Stimulated activated naive CD8-positive, alpha-beta T cell treated with anti-CD3 and anti-CD28 coated beads, Interleukin-15, amount 100 ng/mL, for 72 hours (primary cell): ENCODE results near the gene MPG.

Experiments used
- ATAC-seq: fragments of 150-1000 bp; cut with Tn5 transposase; 2 replicates; pipeline ENCODE4 v1.10.0; 2021; ENCODE audit warnings: mild to moderate bottlenecking, moderate library complexity
- DNase-seq, 2 donors: peaks; one replicate each; pipeline ENCODE4 v3.0.0; 2021 to 2022
- H3K27ac Mint-ChIP-seq, 2 donors: one replicate each; pipeline ENCODE4 v1.8.0; 2022; ENCODE audit warnings: mild to moderate bottlenecking in 2 of 2, mixed read lengths in 2 of 2, moderate library complexity in 2 of 2
- H3K27me3 Mint-ChIP-seq: one replicate; pipeline ENCODE4 v1.8.0; 2022; ENCODE audit warnings: mixed read lengths
- H3K4me1 Mint-ChIP-seq: one replicate; pipeline ENCODE4 v1.8.0; 2022; ENCODE audit warnings: mild to moderate bottlenecking, mixed read lengths
- H3K4me3 Mint-ChIP-seq, 2 donors: one replicate each; pipeline ENCODE4 v1.8.0; 2022; ENCODE audit warnings: mild to moderate bottlenecking in 2 of 2, mixed read lengths in 2 of 2, moderate library complexity in 1 of 2
- H3K9me3 Mint-ChIP-seq, 2 donors: one replicate each; pipeline ENCODE4 v1.8.0; 2022; ENCODE audit warnings: mixed read lengths in 2 of 2

MPG gene

DNA sequence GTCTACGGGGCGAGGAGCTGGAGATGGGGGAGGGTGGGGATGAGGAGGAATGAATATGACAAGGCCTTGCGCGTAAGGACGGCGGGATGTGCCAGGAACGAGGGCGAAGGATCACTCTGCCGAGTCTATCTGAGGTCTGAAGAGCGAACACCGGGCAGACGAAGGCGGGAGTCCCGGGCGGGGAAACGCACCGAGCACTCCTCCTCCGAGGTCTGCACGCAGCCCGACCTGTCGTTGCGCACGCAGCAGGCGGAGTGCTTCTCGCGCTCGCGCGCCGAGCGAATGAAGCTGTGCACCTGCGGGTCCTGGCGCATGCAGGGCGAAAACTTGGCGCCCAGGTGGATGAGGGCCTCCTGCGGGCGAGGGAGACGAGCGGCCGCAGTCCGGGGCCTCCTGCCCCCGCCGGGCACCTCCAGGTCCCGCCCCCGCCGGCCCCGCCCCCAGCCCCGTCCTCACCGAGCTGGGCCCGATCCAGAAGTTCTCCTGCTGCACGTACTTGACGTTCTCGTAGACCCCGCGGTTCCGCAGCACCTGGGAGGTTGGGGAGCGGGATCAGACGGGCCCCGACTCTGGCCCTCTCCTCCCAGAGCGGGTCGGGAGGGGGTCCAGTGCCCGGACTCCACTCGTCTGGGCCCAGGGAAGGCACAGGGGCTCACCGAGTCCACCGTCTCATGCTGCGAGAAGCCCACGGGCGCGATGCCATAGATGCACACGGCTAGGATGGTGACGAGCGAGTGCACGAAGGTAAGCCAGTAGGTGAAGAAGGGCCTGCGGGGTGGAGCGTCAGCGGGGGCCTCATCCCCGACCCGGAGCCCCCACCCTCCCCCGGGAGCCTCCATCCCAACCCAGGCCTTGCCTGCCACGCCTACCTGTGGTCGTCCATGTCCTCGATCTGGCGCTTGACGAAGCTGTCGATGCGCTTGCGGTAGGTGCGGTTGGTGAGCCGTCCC is 16.8 kb upstream of the MPG start:
- Mint-ChIP-seq H3K27me3 (no peaks in the 10 kb centered on the region), H3K4me3 (no peak overlapping the region), H3K9me3 (no peaks in the 10 kb centered on the region), H3K27ac (no peak overlapping the region), H3K4me1 (peaks cover 8% of the 10 kb centered on the region)
- DNase-seq = no peak
- ATAC-seq = no peak

GRCh38 chr16:61879-62281 is 16.1 kb upstream of the MPG start:
- H3K9me3 Mint-ChIP-seq = no peaks in the 10 kb centered on the region
- ATAC-seq = no peak
- no peak for DNase-seq
- peaks cover 4% of the 10 kb centered on the region for H3K27me3 Mint-ChIP-seq
- no peak overlapping the region for H3K27ac Mint-ChIP-seq
- H3K4me1 Mint-ChIP-seq = peaks cover 8% of the 10 kb centered on the region
- H3K4me3 Mint-ChIP-seq = no peak overlapping the region

DNA sequence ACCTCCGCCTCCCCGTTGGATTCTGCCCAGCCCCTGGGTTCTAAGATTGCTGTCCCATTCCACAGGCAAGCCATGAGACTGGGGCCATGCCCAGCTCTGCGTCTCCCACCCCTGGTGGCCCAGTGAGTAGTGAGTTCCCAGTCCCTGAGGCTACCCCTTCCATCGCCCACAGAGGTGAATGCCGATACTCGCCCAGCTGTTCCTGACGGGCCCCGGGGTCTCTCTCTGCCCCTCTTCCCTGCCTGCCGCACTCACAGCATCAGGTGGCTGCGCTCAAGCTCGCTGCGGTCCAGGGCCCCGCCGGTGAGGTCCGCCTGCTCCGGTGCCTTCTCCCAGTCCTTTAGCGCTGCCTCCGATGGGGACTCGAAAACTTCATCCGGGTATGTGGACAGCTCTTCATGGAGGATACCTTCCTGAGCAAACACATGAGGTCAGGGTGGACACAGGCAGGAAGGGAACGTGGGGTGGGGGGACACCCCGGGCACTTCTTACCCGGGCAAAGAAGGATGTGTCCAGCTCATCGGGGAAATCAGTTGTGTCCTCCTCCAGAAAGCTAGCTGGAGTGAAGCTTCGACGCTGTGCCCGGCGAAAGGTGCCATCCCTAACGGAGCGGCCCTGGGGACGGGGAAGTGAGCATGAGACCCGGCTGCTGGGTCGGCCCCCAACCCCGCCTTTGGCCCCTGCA is 15.6 kb upstream of the MPG start:
- Mint-ChIP-seq H3K9me3 (no peaks in the 10 kb centered on the region), H3K4me1 (peaks cover 8% of the 10 kb centered on the region), H3K4me3 (no peak overlapping the region), H3K27me3 (peaks cover 9% of the 10 kb centered on the region), H3K27ac (no peak overlapping the region)
- DNase-seq (no peak), ATAC-seq (no peak)

GRCh38 chr16:62968-63391 is 15.0 kb upstream of the MPG start:
- Mint-ChIP-seq H3K27me3 (peaks cover 15% of the 10 kb centered on the region), H3K4me1 (peaks cover 8% of the 10 kb centered on the region), H3K9me3 (no peaks in the 10 kb centered on the region), H3K27ac (no peak overlapping the region), H3K4me3 (no peak overlapping the region)
- DNase-seq (no peak), ATAC-seq (no peak)

GRCh38 chr16:63466-63865 is 14.6 kb upstream of the MPG start:
- H3K27ac Mint-ChIP-seq = no peak overlapping the region
- H3K4me1 Mint-ChIP-seq = peaks cover 8% of the 10 kb centered on the region
- DNase-seq (no peak), ATAC-seq (no peak)
- no peak overlapping the region for H3K4me3 Mint-ChIP-seq
- H3K27me3 Mint-ChIP-seq = peaks cover 18% of the 10 kb centered on the region
- H3K9me3 Mint-ChIP-seq = no peaks in the 10 kb centered on the region

DNA sequence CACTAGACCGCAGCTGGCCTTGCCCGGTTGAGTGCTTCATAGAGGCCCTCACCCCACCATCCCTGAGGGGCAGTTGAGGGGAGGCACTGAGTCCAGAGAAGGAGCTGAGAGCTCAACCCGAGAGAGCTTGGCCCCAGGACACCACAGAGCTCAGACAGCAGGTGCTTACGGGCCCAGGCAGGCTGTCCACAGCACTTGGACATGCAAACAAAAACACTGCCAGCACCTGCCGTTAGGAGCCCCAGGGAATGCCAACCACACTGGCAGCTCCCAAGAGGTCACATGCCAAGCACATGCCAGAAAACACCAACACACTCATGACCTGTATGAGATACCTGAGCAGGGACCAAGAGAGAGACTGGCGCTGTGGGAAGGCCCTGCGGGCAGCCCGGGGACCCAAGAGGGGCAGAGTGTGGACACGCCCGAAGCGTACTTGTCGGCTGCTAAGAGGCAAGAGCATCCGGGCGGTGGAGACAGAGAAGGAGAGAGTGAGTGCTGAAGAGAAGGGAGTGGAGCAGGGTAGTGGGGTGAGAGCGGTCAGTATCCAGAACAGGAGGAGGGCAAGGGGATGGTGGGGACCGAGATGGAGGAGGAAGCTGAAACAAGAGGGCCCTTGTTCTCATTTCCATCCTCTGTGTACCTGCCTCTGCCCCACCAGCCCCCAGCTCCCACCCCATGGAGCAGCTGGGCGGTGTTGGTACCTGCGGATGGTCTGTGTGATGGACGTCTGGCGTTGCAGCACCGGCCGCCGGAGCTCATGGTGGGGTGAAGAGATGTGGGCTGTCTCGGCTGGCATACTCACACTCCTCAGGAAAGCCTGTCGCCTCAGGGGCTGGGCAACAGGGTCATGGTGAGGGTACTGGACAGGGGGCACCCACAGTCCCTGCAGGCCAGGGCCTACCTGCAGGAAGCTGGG is 13.8 kb upstream of the MPG start:
- DNase-seq (no peak), ATAC-seq (no peak)
- peaks cover 26% of the 10 kb centered on the region for H3K27me3 Mint-ChIP-seq
- H3K4me3 Mint-ChIP-seq = no peak overlapping the region
- H3K27ac Mint-ChIP-seq = no peak overlapping the region
- no peaks in the 10 kb centered on the region for H3K9me3 Mint-ChIP-seq
- H3K4me1 Mint-ChIP-seq = peaks cover 8% of the 10 kb centered on the region

GRCh38 chr16:64914-65255 is 13.1 kb upstream of the MPG start:
- ATAC-seq (no peak), DNase-seq (no peak)
- Mint-ChIP-seq H3K4me1 (peaks cover 8% of the 10 kb centered on the region), H3K4me3 (no peak overlapping the region), H3K9me3 (no peaks in the 10 kb centered on the region), H3K27me3 (peaks cover 32% of the 10 kb centered on the region), H3K27ac (no peak overlapping the region)

DNA sequence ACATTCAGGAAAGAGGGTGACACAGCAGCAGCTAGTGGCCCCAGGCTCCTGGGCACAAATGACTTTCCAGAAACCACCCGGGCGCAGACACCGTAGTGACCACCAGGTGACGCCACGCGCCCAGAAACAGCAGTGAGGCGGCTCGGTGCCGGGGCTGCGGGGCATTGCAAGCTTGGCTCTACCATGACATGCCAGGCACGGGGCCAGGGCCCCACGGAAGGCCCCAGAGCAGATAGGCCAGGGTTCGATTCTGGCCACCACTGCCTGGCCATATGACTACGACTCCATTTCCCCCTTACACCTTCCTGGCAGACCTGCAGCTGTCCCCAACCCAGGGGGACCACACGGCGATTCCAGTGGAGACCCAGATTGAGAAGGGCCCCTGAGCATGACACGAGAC is 12.3 kb upstream of the MPG start:
- H3K27ac Mint-ChIP-seq = no peak overlapping the region
- ATAC-seq (peak; percentile 90), DNase-seq (peak; percentile 87 to 88)
- peaks cover 41% of the 10 kb centered on the region for H3K27me3 Mint-ChIP-seq
- H3K9me3 Mint-ChIP-seq = no peaks in the 10 kb centered on the region
- no peak overlapping the region for H3K4me3 Mint-ChIP-seq
- peaks cover 8% of the 10 kb centered on the region for H3K4me1 Mint-ChIP-seq

- Mint-ChIP-seq H3K4me3 (no peak overlapping the region), H3K4me1 (peaks cover 8% of the 10 kb centered on the region), H3K27ac (no peak overlapping the region), H3K9me3 (no peaks in the 10 kb centered on the region), H3K27me3 (peaks cover 49% of the 10 kb centered on the region)
- ATAC-seq (no peak), DNase-seq (no peak)
Measured at GRCh38 chr16:66309-67182, 11.5 kb upstream of the MPG start.

DNA sequence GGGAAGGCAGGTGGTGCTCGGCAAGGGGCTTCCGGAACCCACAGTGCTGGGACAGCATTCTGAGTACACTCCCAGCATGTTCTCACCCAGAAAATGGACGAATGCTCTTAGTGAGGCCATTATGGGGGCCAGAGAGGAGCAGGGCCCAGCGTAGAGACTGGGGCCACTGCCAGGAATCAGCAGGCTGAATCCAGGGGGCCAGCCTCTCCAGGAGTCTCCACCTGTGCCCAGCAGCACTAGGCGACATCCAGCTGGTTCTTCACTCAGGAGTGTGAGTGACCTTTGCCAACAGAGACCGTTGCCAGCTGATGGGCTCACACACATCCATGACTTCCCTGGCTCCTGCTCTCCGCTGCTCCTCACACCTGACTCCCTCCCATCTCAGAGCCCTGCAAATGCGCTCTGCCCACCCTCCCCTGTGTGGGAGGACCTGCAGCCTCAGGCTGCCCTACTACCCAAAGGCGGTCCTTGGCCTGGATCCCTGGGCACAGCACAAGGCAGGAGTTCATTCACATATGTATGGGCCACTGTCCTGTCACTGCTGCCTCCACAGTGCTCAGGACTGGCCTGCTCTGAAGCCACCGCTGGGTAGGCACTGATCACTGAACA is 10.7 kb upstream of the MPG start:
- DNase-seq = no peak
- Mint-ChIP-seq H3K4me3 (no peak overlapping the region), H3K4me1 (peaks cover 8% of the 10 kb centered on the region), H3K27ac (no peak overlapping the region), H3K27me3 (peaks cover 53% of the 10 kb centered on the region), H3K9me3 (no peaks in the 10 kb centered on the region)
- ATAC-seq = no peak

DNA sequence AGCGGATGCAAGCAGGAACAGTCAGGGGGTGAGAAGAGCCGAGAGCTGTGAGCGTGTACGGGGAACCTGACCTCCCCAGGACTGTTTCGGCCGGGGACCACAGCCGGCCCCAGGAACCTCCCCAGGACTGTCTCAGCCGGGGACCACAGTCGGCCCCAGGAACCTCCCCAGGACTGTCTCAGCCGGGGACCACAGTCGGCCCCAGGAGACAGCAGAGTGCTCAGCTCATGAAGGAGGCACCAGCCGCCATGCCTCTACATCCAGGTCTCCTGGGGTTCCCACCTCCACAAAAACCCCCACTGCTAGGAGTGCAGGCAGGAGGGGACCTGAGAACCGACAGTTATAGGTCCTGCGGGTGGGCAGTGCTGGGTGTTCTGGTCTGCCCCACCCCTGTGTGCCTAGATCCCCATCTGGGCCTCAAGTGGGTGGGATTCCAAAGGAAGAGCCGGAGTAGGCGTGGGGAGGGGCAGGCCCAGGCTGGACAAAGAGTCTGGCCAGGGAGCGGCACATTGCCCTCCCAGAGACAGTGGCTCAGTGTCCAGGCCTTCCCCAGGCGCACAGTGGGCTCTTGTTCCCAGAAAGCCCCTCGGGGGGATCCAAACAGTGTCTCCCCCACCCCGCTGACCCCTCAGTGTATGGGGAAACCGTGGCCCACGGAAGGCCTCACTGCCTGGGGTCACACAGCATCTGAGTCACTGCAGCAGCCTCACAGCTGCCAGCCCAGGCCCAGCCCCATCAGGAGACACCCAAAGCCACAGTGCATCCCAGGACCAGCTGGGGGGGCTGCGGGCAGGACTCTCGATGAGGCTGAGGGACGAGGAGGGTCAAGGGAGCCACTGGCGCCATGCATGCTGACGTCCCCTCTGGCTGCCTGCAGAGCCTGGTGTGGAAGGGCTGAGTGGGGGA is 9.9 kb upstream of the MPG start:
- Mint-ChIP-seq H3K27ac (no peak overlapping the region), H3K4me1 (peaks cover 8% of the 10 kb centered on the region), H3K9me3 (no peaks in the 10 kb centered on the region), H3K4me3 (no peak overlapping the region), H3K27me3 (peaks cover 60% of the 10 kb centered on the region)
- DNase-seq (no peak), ATAC-seq (no peak)

DNA sequence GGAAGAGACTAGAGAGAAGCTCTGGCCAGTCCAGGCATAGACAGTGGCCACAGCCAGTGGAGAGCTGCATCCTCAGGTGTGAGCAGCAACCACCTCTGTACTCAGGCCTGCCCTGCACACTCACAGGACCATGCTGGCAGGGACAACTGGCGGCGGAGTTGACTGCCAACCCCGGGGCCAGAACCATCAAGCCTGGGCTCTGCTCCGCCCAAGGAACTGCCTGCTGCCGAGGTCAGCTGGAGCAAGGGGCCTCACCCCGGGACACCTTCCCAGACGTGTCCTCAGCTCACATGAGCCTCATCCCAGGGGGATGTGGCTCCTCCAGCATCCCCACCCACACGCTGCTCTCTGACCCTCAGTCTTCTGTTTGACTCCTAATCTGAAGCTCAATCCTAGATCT is 8.8 kb upstream of the MPG start:
- Mint-ChIP-seq H3K9me3 (no peaks in the 10 kb centered on the region), H3K4me1 (peaks cover 8% of the 10 kb centered on the region), H3K27me3 (peaks cover 70% of the 10 kb centered on the region), H3K27ac (no peak overlapping the region), H3K4me3 (no peak overlapping the region)
- no peak for DNase-seq
- no peak for ATAC-seq

DNA sequence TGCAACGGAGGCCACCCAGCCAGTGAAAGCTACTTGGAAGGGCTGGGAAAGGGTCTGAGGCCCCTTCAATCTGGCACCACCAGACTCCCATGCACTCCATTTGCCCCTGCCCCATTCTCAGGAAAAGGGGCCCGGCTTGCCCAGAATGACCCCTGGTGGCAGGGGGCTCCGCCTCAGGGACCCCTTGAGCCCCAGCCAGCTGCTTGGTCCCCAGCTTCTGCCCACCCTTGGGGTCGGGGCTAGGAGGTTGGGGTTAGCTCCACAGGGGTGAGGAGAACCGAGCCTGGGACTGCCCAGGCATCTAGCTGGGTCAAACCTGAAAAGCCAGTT is 6.8 kb upstream of the MPG start:
- H3K27me3 Mint-ChIP-seq = peaks cover 83% of the 10 kb centered on the region

More for the DNA sequence above, 6.8 kb upstream of the MPG start:
- peaks cover 10% of the 10 kb centered on the region for H3K4me1 Mint-ChIP-seq
- H3K4me3 Mint-ChIP-seq = peak overlapping the region; percentile 29 to 56
- ATAC-seq (no peak), DNase-seq (no peak)
- H3K9me3 Mint-ChIP-seq = no peaks in the 10 kb centered on the region
- no peak overlapping the region for H3K27ac Mint-ChIP-seq
